Measurements from ENCODE around the gene MSLN.
A peak's percentile ranks its signal among the peaks of the same experiment; 100 is the strongest.
"Not testable (repeated sequence)": the region's sequence is repeated elsewhere in the genome, so short reads cannot be mapped to it uniquely, and the experiment has no call there.

MSLN gene

GRCh38 chr16:735982-736453 lies 24.5 kb upstream of the MSLN start:
- DNase-seq: no peak

- no peak for DNase-seq
Measured at GRCh38 chr16:736936-737481, 23.5 kb upstream of the MSLN start.

GRCh38 chr16:739560-740458 lies 20.7 kb upstream of the MSLN start:
- DNase-seq: no peak

- no peak for DNase-seq
Measured at GRCh38 chr16:740459-740763, 20.1 kb upstream of the MSLN start.

DNA sequence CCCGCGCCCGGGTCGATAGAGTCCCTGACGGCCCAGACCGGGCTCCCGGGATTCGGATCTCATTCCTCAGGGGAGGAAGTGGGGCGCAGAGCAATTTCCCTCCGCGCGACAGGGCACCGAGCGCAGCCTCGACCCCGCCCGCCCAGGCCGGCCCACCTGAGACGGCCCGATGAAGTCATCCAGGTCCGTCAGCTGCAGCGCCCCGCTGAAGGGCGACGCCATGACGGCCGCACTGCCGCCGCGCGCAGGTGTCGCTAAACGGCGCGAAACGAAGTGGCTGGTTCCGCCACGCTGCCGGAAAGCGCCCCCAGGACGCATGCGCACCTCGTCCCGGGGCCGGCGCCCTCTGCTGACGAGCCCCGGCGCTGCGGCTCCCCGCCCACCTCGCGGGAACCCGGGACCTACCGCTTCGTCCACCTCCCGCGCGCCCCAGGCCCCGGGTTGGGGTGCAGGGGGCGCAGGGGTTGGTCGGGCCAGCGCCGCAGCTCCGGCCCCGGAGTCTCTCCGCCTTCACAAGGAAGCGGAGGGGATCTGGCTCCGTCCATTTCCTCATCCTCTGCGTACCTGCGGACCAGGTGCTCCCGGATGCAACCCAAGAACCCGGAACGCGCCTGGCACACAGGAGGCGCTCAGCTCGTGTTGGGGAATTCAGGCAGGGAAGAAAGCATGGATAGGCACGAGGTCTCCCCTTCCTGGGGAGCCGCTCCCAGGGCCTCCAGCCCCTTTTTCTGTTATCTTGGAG lies 19.6 kb upstream of the MSLN start, which contains the start of gene CIAO3:
CIAO3 (minus strand) TSS at position 234 of the 742 bp plus-strand sequence; CDS start at position 222, 12 bp downstream.
- DNase-seq: peak; percentile 89

GRCh38 chr16:741986-742629 lies 18.4 kb upstream of the MSLN start:
- DNase-seq: no peak

GRCh38 chr16:742894-743293 lies 17.6 kb upstream of the MSLN start:
- DNase-seq: not testable (repeated sequence)

DNA sequence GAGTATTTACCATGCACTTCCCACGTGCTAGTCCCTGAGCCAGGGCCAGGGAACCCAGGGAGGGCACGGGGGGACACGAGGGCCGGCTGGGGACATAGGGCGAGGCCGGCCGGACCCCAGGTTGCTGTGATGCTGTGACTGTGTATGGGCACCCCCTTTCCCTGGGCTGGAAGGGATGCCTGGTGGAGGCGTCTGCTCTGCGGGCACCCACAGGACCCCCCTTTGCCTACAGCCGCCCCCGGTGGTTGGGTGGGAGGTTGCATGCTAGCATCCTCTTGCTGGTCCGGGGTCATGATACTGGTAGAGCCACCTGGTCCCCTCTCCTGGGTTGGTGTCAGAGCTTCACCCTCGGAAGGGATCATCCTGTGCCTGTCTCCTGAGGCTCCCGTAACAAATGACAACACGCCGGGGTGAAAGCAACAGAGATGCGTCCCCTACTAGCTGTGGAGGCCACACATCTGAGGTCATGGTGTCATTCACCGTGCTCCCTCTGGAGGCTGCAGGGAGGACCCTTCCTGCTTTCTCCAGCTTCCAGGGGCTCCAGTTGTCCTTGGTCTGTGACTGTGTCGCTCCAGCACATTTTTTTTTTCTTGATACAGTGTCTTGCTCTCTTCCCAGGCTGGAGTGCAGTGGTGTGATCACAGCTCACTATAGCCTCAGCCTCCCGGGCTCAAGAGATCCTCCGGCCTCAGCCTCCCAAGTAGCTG lies 16.6 kb upstream of the MSLN start:
- DNase-seq: no peak

GRCh38 chr16:745739-746138 lies 14.8 kb upstream of the MSLN start:
- no peak for DNase-seq

DNA sequence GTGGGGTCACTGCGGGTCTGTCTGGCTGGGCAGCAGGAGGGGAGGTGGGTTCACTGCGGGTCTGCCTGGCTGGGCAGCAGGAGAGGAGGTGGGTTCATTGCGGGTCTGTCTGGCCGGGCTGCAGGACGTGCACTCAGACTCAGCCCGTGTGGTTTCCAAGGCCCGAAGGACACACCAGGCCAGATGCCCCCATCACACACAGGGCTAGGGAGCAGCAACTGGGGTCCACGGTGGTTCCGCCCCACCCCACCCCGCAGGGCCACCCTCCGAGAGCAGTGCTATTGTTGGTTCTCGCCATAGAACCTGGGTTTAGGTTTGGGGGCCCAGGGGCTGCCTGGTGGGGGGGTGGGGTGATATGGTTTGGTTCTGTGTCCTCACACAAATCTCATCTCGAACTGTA lies 13.9 kb upstream of the MSLN start:
- DNase-seq: no peak

DNA sequence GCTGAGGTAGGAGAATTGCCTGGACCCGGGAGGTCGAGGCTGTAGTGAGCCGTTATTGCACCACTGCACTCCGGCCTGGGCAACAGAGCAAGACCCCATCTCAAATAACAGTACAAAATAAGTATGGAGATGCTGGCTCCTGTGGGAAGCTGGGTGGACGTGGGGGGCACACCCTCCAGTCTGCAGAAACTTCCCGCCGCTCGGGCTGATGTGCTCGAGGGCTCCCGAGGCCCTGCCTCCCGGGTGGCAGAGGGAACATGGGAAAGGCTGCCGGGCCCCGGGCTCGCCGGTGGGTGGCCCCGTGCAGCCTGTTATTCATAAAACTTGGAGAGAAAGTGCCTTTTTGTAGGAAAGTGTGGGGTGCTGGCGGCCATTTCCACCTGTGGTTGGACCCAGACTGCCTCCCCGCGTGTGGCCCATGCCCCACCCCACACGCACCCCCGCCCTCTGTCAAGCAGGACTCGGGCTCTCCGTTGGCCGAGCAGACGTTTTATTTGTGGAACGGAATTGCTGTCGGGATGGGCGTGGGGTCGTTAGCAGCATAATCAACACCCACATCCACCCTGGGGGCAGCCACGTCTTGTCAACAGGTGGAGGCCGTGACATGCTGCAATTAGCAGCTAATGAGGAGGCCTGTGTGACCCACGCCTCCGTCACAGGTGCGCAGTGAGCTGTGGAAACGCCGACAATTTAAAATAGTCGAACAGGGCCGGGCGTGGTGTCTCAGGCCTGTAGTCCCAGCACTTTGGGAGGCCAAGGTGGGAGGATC lies 12.4 kb upstream of the MSLN start:
- no peak for DNase-seq

DNA sequence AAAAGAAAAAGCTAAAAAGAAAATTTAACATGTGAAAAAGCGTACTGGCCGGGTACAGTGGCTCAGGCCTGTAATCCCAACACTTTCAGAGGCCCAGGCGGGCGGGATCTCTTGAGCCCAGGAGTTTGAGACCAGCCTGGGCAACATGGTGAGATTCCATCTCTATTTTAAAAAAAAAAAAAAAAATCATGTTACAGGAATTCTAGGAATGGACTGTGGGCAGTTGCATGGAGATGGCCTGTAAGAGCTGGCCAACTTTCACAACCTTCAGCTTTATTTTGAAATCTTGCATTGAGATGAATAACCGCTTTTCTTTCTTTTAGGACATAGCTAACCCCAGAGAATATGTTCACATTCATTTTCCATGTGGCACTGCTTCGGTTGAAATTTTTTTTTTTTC lies 11.5 kb upstream of the MSLN start:
- no peak for DNase-seq

DNA sequence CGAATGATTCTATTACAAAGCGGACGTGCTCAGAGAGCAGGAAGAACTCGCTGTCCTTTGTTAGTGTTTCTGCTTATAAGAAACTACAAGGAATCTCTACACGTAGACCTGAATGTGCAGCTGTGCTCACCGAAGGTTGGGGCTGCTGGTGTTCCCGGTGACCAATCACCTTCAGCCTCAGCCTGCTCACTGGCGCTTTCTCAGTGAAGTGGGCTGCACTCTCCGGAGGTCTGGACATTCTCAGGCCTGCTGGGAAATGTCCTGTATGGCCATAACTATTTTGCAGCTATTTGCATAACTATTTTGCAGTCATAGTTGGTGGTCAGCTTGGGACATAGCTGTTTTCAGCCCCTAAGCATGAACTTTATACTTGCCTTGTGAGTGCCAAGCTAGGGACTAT lies 10.0 kb upstream of the MSLN start:
- DNase-seq: no peak

DNA sequence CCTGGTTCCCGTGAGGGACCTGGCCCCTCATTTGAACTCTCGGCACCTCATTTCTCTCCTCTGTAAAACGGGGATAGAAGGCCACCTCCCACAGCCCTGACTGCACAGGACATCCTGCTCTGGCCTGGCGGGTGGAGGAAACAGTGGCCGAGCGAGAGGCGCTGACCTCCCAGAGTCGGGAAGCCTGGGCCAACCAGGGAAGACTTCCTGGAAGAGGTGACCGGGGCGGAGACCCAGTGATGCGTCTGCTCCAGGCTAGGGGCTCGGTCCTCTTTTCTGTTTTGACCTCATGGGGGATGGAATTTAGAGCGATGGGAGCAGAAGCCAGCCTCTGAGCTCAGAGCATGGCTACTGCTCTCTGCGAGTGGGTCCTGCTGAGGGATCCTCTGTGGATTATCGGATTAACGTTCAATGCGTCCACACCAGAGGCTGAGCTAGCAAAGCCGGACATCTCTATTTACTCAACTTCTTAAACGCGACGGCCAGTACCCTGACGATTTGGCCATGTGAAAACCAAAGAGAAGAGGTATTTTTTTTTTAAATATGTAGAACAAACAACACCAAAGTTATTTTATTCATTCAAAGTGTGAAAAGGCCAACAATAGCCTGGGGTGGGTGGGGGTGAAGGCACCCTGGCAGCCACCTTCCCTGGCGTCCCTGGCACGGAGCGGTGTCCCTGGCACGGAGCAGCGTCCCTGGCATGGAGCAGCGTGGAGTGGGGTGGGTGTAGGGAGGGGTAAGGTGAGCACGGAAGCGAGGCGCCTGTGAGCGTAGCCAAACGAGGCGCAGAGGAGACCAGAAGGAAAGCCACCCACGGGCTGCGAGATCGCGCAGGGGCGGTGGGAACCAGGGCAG lies 9.2 kb upstream of the MSLN start:
- DNase-seq: no peak

GRCh38 chr16:752007-752312 lies 8.6 kb upstream of the MSLN start:
- no peak for DNase-seq

DNA sequence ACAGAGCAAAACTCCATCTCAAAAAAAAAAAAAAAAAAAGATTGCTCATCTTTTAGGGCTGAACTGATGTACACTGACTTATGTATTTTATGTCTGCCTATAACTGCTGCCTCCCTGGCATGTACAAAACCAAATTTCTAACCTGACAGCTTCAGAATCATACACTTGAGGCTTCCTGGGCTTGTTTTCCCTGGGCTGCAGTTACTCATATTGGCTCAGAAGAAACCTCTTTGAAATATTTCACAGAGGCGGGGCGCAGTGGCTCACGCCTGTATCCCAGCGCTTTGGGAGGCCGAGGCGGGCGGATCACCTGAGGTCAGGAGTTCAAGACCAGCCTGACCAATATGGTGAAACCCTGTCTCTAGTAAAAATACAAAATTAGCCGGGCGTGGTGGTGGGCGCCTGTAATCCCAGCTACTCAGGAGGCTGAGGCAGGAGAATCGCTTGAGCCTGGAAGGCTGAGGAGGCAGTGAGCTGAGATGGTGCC lies 6.4 kb upstream of the MSLN start:
- not testable (repeated sequence) for DNase-seq

DNA sequence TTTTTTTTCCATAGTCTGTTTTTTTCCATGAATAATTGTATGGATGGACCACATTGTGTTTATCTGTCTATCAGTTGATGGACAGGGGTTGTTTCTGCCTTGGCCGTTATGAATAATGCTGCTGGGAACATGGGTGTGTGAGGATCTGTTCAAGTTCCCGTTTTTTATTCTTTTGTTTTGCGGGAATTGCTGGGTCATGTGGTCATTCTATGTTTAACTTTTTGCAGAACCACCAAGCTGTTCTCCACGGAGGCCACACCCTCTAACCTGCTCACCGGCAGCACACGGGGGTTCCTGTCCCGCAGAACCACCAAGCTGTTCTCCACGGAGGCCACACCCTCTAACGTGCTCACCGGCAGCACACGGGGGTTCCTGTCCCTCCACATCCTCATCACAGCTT lies 5.9 kb upstream of the MSLN start:
- DNase-seq: no peak

DNA sequence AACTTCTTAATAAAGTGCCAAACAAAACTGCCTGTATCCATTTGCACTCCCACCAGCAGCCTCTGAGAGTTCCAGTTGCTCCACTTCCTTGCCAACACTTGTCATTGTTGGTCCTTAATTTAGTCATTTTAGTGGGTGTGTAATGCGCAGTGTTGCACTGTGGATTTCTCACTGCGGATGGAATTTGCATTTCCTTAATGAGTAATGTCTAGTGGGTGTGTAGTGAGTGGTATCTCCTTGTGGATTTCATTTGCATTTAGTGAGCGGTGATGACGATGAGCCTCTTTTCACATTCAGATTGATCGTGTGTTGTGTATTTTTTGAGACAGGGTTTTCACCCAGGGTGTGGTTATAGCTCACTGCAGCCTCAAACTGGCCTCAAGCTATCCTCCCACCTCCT lies 4.1 kb upstream of the MSLN start:
- no peak for DNase-seq

GRCh38 chr16:759110-759910 lies 1.2 kb upstream of the MSLN start:
- no peak for DNase-seq

- no peak for DNase-seq
Measured at GRCh38 chr16:760065-760464, 469 bp upstream of the MSLN start.

All from NCI-H2171 (cell line).